Mammary epithelial cell (primary cell): ENCODE results near the gene OLIG3.

Source experiments
- CTCF ChIP-seq, 2 donors: IDR thresholded peaks in 1 of 2; conservative IDR thresholded peaks in 1 of 2; 2 replicates each; pipeline ENCODE4 v1.5.1; 2011 to 2012; ENCODE audit warnings: inconsistent platforms in 2 of 2, low read length in 2 of 2, mild to moderate bottlenecking in 2 of 2, control low read depth in 1 of 2, low read depth in 1 of 2; ENCODE audit not compliant: insufficient read depth in 1 of 2; ENCODE audit errors: extremely low read depth in 1 of 2
- EZH2 ChIP-seq: IDR thresholded peaks from 2 replicates; pipeline ENCODE4 v1.6.1; 2012; ENCODE audit warnings: low read length, inconsistent platforms, borderline replicate concordance

GRCh38 chr6:137472641-137473137 lies 21.5 kb downstream of the OLIG3 start:
- no peak for TF ChIP-seq CTCF (conservative IDR thresholded peaks at IDR 0.05 in 1 of 2, IDR thresholded peaks at IDR 0.05 in 1 of 2; ENCODE audit: extremely low read depth in 1 of 2, insufficient read depth in 1 of 2, low read depth in 1 of 2, low read length in 2 of 2)
- no peak for TF ChIP-seq EZH2
